ENCODE data around the gene KCNK5. TPM values are rescaled to one million over a fixed set of nuclear protein-coding genes. Genes with fewer than 3 reads are reported as not detected.

The KCNK5 gene
- total and polyA plus RNA-seq, 4 donors, result 3.7 to 19.1 (median 7.5) TPM

DNA sequence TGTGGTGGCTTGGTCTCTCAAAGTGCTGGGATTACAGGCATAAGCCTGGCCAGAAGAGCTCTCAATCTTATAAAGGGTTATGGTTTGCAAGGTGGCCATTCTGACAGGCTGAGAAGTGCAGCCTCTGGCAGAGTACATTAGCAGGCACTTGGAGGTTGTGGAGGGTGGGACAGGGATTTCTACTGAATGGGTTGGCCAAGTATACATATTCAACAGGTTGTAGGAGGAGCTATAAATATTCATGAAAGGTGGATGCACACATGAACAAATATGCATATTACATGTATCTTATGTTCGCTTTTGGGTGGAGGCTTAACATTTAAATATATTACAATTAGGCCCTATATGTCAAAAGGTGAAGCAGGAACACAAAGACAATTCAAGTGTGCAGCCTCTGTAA, 20.0 kb upstream of the KCNK5 start:
- TF ChIP-seq YY1 (IDR thresholded peaks at IDR 0.05) (no peak), GABPA (IDR thresholded peaks at IDR 0.05 in 1 of 2, conservative IDR thresholded peaks at IDR 0.05 in 1 of 2) (no peak), JUND (IDR thresholded peaks at IDR 0.05) (no peak), HNF4G (IDR thresholded peaks at IDR 0.05) (no peak), RAD21 (IDR thresholded peaks at IDR 0.05) (no peak)
- TF ChIP-seq, protein P1, sequence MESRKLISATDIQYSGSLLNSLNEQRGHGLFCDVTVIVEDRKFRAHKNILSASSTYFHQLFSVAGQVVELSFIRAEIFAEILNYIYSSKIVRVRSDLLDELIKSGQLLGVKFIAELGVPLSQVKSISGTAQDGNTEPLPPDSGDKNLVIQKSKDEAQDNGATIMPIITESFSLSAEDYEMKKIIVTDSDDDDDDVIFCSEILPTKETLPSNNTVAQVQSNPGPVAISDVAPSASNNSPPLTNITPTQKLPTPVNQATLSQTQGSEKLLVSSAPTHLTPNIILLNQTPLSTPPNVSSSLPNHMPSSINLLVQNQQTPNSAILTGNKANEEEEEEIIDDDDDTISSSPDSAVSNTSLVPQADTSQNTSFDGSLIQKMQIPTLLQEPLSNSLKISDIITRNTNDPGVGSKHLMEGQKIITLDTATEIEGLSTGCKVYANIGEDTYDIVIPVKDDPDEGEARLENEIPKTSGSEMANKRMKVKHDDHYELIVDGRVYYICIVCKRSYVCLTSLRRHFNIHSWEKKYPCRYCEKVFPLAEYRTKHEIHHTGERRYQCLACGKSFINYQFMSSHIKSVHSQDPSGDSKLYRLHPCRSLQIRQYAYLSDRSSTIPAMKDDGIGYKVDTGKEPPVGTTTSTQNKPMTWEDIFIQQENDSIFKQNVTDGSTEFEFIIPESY (IDR thresholded peaks at IDR 0.05), result no peak
- TF ChIP-seq, protein P2, sequence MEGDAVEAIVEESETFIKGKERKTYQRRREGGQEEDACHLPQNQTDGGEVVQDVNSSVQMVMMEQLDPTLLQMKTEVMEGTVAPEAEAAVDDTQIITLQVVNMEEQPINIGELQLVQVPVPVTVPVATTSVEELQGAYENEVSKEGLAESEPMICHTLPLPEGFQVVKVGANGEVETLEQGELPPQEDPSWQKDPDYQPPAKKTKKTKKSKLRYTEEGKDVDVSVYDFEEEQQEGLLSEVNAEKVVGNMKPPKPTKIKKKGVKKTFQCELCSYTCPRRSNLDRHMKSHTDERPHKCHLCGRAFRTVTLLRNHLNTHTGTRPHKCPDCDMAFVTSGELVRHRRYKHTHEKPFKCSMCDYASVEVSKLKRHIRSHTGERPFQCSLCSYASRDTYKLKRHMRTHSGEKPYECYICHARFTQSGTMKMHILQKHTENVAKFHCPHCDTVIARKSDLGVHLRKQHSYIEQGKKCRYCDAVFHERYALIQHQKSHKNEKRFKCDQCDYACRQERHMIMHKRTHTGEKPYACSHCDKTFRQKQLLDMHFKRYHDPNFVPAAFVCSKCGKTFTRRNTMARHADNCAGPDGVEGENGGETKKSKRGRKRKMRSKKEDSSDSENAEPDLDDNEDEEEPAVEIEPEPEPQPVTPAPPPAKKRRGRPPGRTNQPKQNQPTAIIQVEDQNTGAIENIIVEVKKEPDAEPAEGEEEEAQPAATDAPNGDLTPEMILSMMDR (IDR thresholded peaks at IDR 0.05; ENCODE audit: low read depth, low read length, missing input control), result no peak
- TF ChIP-seq, protein P3, sequence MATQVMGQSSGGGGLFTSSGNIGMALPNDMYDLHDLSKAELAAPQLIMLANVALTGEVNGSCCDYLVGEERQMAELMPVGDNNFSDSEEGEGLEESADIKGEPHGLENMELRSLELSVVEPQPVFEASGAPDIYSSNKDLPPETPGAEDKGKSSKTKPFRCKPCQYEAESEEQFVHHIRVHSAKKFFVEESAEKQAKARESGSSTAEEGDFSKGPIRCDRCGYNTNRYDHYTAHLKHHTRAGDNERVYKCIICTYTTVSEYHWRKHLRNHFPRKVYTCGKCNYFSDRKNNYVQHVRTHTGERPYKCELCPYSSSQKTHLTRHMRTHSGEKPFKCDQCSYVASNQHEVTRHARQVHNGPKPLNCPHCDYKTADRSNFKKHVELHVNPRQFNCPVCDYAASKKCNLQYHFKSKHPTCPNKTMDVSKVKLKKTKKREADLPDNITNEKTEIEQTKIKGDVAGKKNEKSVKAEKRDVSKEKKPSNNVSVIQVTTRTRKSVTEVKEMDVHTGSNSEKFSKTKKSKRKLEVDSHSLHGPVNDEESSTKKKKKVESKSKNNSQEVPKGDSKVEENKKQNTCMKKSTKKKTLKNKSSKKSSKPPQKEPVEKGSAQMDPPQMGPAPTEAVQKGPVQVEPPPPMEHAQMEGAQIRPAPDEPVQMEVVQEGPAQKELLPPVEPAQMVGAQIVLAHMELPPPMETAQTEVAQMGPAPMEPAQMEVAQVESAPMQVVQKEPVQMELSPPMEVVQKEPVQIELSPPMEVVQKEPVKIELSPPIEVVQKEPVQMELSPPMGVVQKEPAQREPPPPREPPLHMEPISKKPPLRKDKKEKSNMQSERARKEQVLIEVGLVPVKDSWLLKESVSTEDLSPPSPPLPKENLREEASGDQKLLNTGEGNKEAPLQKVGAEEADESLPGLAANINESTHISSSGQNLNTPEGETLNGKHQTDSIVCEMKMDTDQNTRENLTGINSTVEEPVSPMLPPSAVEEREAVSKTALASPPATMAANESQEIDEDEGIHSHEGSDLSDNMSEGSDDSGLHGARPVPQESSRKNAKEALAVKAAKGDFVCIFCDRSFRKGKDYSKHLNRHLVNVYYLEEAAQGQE (IDR thresholded peaks at IDR 0.05), result no peak

DNA sequence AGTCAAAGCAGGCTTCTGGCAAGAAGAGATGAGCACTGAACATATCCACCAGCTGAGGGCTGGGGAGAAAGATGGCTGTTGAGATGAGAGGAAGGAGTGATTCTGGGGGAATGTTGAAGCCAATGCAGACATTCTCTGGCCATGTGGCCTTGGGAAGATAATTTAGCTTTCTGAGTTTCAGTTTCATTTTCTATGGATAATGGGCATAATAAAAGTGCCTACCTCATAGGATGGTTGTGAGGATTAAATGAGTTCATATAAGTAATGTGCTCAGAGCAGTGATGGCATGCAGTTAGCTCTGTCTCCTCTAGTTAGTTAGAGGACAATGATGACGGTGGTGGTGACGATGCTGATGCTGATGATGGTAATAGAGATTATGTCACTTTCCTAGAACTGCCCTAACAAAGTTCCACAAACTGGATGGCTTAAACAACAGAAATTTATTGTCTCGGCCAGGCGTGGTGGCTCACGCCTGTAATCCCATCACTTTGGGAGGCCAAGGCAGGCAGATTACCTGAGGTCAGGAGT, 18.5 kb upstream of the KCNK5 start:
- WGBS, result 92% methylated on average over 5 of the region's 5 CpGs
- TF ChIP-seq RAD21 (IDR thresholded peaks at IDR 0.05) (no peak), TAF1 (conservative IDR thresholded peaks at IDR 0.05) (no peak), HNF4A (conservative IDR thresholded peaks at IDR 0.05) (no peak), JUND (IDR thresholded peaks at IDR 0.05) (no peak), NR2F2 (IDR thresholded peaks at IDR 0.05) (no peak)
- TF ChIP-seq, protein P4, sequence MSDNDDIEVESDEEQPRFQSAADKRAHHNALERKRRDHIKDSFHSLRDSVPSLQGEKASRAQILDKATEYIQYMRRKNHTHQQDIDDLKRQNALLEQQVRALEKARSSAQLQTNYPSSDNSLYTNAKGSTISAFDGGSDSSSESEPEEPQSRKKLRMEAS (IDR thresholded peaks at IDR 0.05), result no peak
- TF ChIP-seq, protein P1 (IDR thresholded peaks at IDR 0.05), result no peak
- Histone ChIP-seq H3K27ac (ENCODE audit: low read depth in 1 of 2, low read length in 2 of 2) (no peak overlapping the region), H3K9me3 (ENCODE audit: control insufficient read depth in 4 of 4, low read length in 3 of 4) (no peaks in the 10 kb centered on the region), H3K4me3 (ENCODE audit: low read depth in 1 of 3, low read length in 3 of 3) (no peak overlapping the region), H3K9ac (ENCODE audit: low read depth in 1 of 2, low read length in 2 of 2) (no peak overlapping the region), H3K27me3 (ENCODE audit: control insufficient read depth in 4 of 4, insufficient read depth in 4 of 4, low read length in 3 of 4) (no peaks in the 10 kb centered on the region), H3K36me3 (ENCODE audit: control insufficient read depth in 4 of 4, insufficient read depth in 3 of 4, low read depth in 1 of 4, low read length in 3 of 4) (no peaks in the 10 kb centered on the region), H3K4me1 (ENCODE audit: control insufficient read depth in 4 of 4, insufficient read depth in 4 of 4, low read length in 3 of 4) (peaks cover 0 to 9% (median 2%) of the 10 kb centered on the region in 4 donors)
- DNase-seq (ENCODE audit: low spot score), result no peak

More for the DNA sequence above, 20.0 kb upstream of the KCNK5 start:
- 96% methylated on average over 1 of the region's 1 CpG for WGBS
- no peak for DNase-seq (ENCODE audit: low spot score)
- Histone ChIP-seq H3K9me3 (ENCODE audit: control insufficient read depth in 4 of 4, low read length in 3 of 4) (no peaks in the 10 kb centered on the region), H3K4me3 (ENCODE audit: low read depth in 1 of 3, low read length in 3 of 3) (no peak overlapping the region), H3K4me1 (ENCODE audit: control insufficient read depth in 4 of 4, insufficient read depth in 4 of 4, low read length in 3 of 4) (peaks cover 0 to 9% (median 2%) of the 10 kb centered on the region in 4 donors), H3K9ac (ENCODE audit: low read depth in 1 of 2, low read length in 2 of 2) (no peak overlapping the region), H3K27ac (ENCODE audit: low read depth in 1 of 2, low read length in 2 of 2) (no peak overlapping the region), H3K36me3 (ENCODE audit: control insufficient read depth in 4 of 4, insufficient read depth in 3 of 4, low read depth in 1 of 4, low read length in 3 of 4) (no peaks in the 10 kb centered on the region), H3K27me3 (ENCODE audit: control insufficient read depth in 4 of 4, insufficient read depth in 4 of 4, low read length in 3 of 4) (no peaks in the 10 kb centered on the region)
